KMS-11 (cell line): Measurements from ENCODE around the gene GALNS.
A peak's percentile ranks its signal among the peaks of the same experiment; 100 is the strongest.

Source experiments
- H2AFZ ChIP-seq: fragments of 200-600 bp; sonication (generic); 2 replicates; pipeline ENCODE4 v1.6.1; 2016; ENCODE audit warnings: antibody characterized with exemption, mixed run types, low read depth
- H3K27ac ChIP-seq: fragments of 200-600 bp; sonication (generic); 2 replicates; pipeline ENCODE4 v1.6.1; 2016; ENCODE audit warnings: mild to moderate bottlenecking, mixed run types
- H3K27me3 ChIP-seq: fragments of 200-600 bp; sonication (generic); 2 replicates; pipeline ENCODE4 v1.6.1; 2017; ENCODE audit warnings: mild to moderate bottlenecking, low read depth, mixed run types, moderate library complexity; ENCODE audit not compliant: insufficient read depth
- H3K36me3 ChIP-seq: fragments of 200-600 bp; sonication (generic); 2 replicates; pipeline ENCODE4 v1.6.1; 2017; ENCODE audit warnings: mild to moderate bottlenecking, mixed run types; ENCODE audit not compliant: insufficient read depth
- H3K4me1 ChIP-seq: fragments of 200-600 bp; sonication (generic); 2 replicates; pipeline ENCODE4 v1.6.1; 2016; ENCODE audit warnings: mild to moderate bottlenecking, low read depth, mixed run types; ENCODE audit not compliant: poor library complexity, severe bottlenecking
- H3K4me2 ChIP-seq: fragments of 200-600 bp; sonication (generic); 2 replicates; pipeline ENCODE4 v1.7.0; 2016; ENCODE audit warnings: mild to moderate bottlenecking, mixed run types
- H3K4me3 ChIP-seq: fragments of 200-600 bp; sonication (generic); IDR thresholded peaks from 2 replicates; pipeline ENCODE4 v1.6.1; 2017; ENCODE audit warnings: low read depth, low read length, mixed read lengths; ENCODE audit not compliant: insufficient read depth
- H3K79me2 ChIP-seq: fragments of 200-600 bp; sonication (generic); 2 replicates; pipeline ENCODE4 v1.6.1; 2016; ENCODE audit warnings: low read depth, mixed run types; ENCODE audit not compliant: insufficient read depth
- H3K9ac ChIP-seq: fragments of 200-600 bp; sonication (generic); 2 replicates; pipeline ENCODE4 v1.6.1; 2016; ENCODE audit warnings: mild to moderate bottlenecking, mixed run types
- H4K20me1 ChIP-seq: fragments of 200-600 bp; sonication (generic); 2 replicates; pipeline ENCODE4 v1.6.1; 2016; ENCODE audit warnings: mild to moderate bottlenecking, mixed run types; ENCODE audit not compliant: insufficient read depth
- TF ChIP-seq, protein P1 (sequence below): fragments of 200-600 bp; sonication (generic); conservative IDR thresholded peaks from 2 replicates; pipeline ENCODE4 v1.6.1; 2017; ENCODE audit warnings: low read depth, mild to moderate bottlenecking, antibody characterized with exemption, low read length, moderate library complexity, mixed read lengths

Gene GALNS

DNA sequence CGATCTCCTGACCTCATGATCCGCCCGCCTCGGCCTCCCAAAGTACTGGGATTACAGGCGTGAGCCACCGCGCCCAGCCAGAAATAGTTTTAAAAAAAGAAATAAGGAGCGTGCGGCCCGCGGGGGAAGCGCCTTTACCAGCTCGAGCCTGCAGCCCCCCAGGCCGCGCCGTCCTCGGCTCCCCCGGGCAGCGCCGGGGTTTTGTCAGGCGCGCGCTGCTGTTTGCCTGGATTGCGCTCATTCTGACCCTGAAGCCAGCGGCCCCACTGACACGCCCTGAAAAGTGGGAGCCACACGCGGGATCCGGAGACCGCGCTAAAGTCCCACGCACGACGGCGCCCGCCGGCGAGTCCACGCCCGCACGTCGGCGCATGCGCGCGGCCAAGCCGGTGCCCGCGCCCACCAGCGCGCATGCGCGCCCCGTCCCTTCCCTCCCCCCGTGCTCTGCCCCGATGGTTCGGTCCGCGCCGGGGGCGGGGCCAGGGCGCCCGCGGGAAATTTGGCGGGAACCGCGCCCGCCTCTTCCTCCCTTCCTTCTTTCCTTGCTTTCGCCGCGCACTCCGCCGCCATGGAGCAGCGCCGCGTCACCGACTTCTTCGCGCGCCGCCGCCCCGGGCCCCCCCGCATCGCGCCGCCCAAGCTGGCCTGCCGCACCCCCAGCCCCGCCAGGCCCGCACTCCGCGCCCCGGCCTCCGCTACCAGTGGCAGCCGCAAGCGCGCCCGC is 53.3 kb downstream of the GALNS start, which contains the start of gene CDT1:
TSS of gene CDT1 (plus strand) at position 526 of the 724 bp plus-strand sequence. CDS start at position 569, 43 bp downstream.
- Histone ChIP-seq H3K27ac (peak within 1 kb of the TSS; percentile 43; the same call in 1 of the 2 replicates), H3K36me3 (peaks cover 6% of the 10 kb centered on the region; the same call in 1 of the 2 replicates), H2AFZ (peak within 1 kb of the TSS; percentile 90), H3K4me1 (peaks cover 27% of the 10 kb centered on the region), H3K27me3 (no peaks in the 10 kb centered on the region), H4K20me1 (no peaks in the 10 kb centered on the region; the same call in 1 of the 2 replicates), H3K9ac (peak within 1 kb of the TSS; percentile 77), H3K4me2 (peak within 1 kb of the TSS; percentile 84), H3K79me2 (peaks cover 32% of the 10 kb centered on the region), H3K4me3 (no peak within 1 kb of the TSS)
- TF ChIP-seq, protein P1, sequence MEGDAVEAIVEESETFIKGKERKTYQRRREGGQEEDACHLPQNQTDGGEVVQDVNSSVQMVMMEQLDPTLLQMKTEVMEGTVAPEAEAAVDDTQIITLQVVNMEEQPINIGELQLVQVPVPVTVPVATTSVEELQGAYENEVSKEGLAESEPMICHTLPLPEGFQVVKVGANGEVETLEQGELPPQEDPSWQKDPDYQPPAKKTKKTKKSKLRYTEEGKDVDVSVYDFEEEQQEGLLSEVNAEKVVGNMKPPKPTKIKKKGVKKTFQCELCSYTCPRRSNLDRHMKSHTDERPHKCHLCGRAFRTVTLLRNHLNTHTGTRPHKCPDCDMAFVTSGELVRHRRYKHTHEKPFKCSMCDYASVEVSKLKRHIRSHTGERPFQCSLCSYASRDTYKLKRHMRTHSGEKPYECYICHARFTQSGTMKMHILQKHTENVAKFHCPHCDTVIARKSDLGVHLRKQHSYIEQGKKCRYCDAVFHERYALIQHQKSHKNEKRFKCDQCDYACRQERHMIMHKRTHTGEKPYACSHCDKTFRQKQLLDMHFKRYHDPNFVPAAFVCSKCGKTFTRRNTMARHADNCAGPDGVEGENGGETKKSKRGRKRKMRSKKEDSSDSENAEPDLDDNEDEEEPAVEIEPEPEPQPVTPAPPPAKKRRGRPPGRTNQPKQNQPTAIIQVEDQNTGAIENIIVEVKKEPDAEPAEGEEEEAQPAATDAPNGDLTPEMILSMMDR = no peak

DNA sequence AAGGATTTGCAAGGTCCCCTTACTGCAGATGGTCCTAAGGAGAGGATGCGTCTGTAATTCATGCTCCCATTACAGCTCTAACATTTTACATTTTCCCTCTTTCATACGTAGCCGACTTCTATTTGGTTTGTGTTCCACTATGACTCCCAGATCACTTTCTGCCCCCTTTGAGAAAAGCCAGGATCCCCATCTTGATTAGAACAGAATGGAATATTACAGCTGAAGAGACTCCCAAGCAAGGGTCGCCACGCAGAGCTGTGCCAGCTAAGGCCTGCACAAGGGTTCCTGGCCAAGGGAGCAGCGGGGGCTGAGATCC is 56.5 kb downstream of the GALNS start:
- no peaks in the 10 kb centered on the region for H3K36me3 ChIP-seq

DNA sequence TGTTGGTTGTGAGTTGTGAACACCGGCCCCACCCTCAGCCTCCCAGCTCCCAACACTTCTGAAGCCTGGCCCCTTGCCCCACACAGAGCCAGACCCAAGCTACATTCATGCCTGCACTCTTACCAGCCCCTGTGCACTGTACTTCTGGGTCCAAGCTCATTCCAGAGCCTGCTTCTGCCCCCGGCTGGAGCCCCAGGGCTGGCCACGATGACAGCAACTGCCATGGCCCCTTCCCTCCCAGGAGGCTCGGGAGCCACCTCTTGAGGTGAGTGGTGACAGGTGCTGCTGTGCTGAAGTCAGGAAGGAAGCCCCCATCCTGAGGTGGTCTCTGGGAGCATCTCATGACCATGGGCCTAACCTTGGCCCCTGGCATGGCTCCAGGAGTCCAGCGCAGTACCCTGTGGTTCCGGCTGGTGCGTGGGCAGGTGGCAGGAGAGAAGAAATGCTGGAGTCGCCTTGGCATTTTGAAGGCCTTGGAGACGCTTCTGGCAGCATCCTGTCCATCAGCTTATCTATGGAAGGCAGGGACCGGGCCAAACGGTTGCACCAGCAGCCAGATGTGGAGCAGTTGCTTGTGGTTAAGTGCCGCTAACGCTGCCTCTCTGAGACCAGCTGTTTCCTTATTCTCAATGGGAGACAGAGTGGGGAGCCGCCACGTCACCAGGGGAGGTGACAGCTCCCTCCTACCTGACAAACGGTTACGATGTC is 57.0 kb downstream of the GALNS start:
- Histone ChIP-seq H2AFZ (no peak overlapping the region), H3K4me2 (no peak overlapping the region), H3K4me3 (no peak overlapping the region), H3K27me3 (no peaks in the 10 kb centered on the region), H3K27ac (no peak overlapping the region), H3K79me2 (peaks cover 8% of the 10 kb centered on the region), H4K20me1 (no peaks in the 10 kb centered on the region; the same call in 1 of the 2 replicates), H3K9ac (no peak overlapping the region), H3K4me1 (peaks cover 14% of the 10 kb centered on the region), H3K36me3 (no peaks in the 10 kb centered on the region)
- TF ChIP-seq, protein P1 = no peak

More for the DNA sequence above, 56.5 kb downstream of the GALNS start:
- peaks cover 19% of the 10 kb centered on the region for H3K4me1 ChIP-seq
- no peaks in the 10 kb centered on the region; the same call in 1 of the 2 replicates for H4K20me1 ChIP-seq
- TF ChIP-seq, protein P1 = no peak
- no peaks in the 10 kb centered on the region for H3K27me3 ChIP-seq
- H3K4me2 ChIP-seq = no peak overlapping the region
- no peak overlapping the region for H3K9ac ChIP-seq
- H3K79me2 ChIP-seq = peaks cover 14% of the 10 kb centered on the region
- H3K27ac ChIP-seq = no peak overlapping the region
- no peak overlapping the region for H3K4me3 ChIP-seq
- H2AFZ ChIP-seq = no peak overlapping the region

DNA sequence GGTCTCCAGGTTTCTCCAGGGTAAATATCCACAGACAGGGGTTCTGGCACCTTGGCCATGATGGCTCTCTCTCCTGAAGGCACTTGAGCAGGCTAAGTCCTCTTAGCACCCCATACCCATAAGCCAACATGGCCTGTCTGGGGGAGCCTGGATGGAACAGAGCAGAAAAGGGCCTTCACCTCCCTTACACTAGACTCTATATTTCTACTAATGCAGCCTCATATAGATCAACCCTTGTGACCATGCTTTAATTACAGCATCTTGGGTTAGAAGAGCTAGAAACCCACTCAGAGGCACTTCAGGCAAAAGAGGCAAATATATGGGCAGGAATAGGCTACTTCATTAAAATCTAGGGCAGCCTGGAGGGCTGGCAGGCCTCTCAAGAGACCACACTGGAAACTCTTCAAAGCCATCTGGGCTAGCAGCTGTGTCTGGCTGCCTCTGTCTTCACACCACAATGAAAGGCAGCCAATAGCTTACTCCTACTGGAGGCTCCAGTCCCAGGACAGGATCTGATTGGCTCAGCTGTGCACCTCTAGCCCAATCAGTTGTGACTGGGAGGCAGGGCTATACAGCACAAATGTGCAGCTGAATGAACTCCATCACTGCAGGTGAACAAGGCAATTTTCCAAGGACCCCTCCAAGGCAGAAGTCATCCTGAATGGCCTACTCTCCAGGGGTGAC is 57.8 kb downstream of the GALNS start:
- Histone ChIP-seq H3K27me3 (no peaks in the 10 kb centered on the region), H3K4me2 (no peak overlapping the region), H3K27ac (no peak overlapping the region), H3K4me1 (peaks cover 12% of the 10 kb centered on the region), H3K36me3 (no peaks in the 10 kb centered on the region), H2AFZ (no peak overlapping the region), H3K79me2 (peaks cover under 1% of the 10 kb centered on the region; the same call in 1 of the 2 replicates), H4K20me1 (no peaks in the 10 kb centered on the region), H3K4me3 (no peak overlapping the region), H3K9ac (no peak overlapping the region)
- TF ChIP-seq, protein P1 = no peak
